ENCODE measurements around the gene LRRN2. TPM values are rescaled to one million over a fixed set of nuclear protein-coding genes. Genes with fewer than 3 reads are reported as not detected.

Gene LRRN2
- total RNA-seq, 1 experiment from 2014 or later = 5.8 TPM

DNA sequence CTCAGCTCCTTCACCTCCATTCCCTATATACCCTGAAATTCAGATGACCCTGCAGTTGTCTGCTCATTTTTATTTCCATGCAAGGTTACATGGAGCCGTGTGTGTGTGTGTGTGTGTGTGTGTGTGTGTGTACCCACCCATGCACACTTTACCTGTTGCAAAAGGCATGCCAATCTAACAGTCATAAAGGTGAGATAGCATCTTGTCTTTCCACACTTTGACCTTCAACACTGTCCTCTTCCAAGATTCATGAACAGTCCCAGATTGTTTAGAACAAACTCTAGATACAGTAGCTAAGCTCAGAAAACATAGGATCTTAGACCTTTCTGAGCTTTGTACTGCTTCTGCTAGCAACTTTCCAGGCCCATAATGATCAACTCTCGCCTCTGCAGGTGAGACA is 9.5 kb downstream of the LRRN2 start:
- Histone ChIP-seq H3K14ac (ENCODE audit: insufficient read depth, low read length) (no peak overlapping the region), H4K91ac (ENCODE audit: insufficient read length, low read depth, low read length) (no peak overlapping the region), H3K9me3 (ENCODE audit: control insufficient read depth, low read depth, low read length) (no peaks in the 10 kb centered on the region), H3K23ac (ENCODE audit: insufficient read length, low read depth, low read length) (no peak overlapping the region), H3K4me1 (ENCODE audit: insufficient read depth, low read length) (no peaks in the 10 kb centered on the region), H3K9ac (ENCODE audit: extremely low read depth, insufficient read length, low read length) (no peak overlapping the region), H3K23me2 (ENCODE audit: insufficient read length, low read depth, low read length, poor library complexity, severe bottlenecking) (no peaks in the 10 kb centered on the region), H3K79me2 (ENCODE audit: insufficient read depth, low read length) (no peaks in the 10 kb centered on the region), H3K56ac (ENCODE audit: insufficient read length, low read depth, low read length) (no peak overlapping the region), H2AK5ac (ENCODE audit: insufficient read length, low read length) (no peak overlapping the region), H2BK5ac (ENCODE audit: insufficient read length, low read length) (no peak overlapping the region), H3K79me1 (ENCODE audit: insufficient read depth, low read depth, low read length, poor library complexity, severe bottlenecking) (no peaks in the 10 kb centered on the region), H4K8ac (replicated peaks; ENCODE audit: insufficient read length, low read depth, low read length) (no peak overlapping the region), H2BK20ac (ENCODE audit: low read depth, low read length, poor library complexity, severe bottlenecking) (no peak overlapping the region), H3K4ac (ENCODE audit: low read depth, low read length) (no peak overlapping the region), H3K18ac (ENCODE audit: insufficient read length, low read depth, low read length) (no peak overlapping the region), H2BK15ac (ENCODE audit: low read depth, low read length) (no peak overlapping the region), H3K4me2 (ENCODE audit: insufficient read depth, insufficient read length, low read length) (no peak overlapping the region), H3K27ac (ENCODE audit: insufficient read length, low read depth, low read length) (no peak overlapping the region), H4K5ac (ENCODE audit: insufficient read length, low read depth, low read length) (no peak overlapping the region), H2BK120ac (ENCODE audit: low read depth, low read length, poor library complexity, severe bottlenecking) (no peak overlapping the region), H4K20me1 (ENCODE audit: control insufficient read depth, insufficient read depth, insufficient read length) (no peaks in the 10 kb centered on the region), H2AFZ (ENCODE audit: low read length) (no peak overlapping the region), H2BK12ac (ENCODE audit: insufficient read length, low read depth, low read length) (no peak overlapping the region), H3K27me3 (ENCODE audit: insufficient read depth, low read length) (no peaks in the 10 kb centered on the region), H3T11ph (ENCODE audit: low read length) (no peak overlapping the region)
- TF ChIP-seq, protein P1, sequence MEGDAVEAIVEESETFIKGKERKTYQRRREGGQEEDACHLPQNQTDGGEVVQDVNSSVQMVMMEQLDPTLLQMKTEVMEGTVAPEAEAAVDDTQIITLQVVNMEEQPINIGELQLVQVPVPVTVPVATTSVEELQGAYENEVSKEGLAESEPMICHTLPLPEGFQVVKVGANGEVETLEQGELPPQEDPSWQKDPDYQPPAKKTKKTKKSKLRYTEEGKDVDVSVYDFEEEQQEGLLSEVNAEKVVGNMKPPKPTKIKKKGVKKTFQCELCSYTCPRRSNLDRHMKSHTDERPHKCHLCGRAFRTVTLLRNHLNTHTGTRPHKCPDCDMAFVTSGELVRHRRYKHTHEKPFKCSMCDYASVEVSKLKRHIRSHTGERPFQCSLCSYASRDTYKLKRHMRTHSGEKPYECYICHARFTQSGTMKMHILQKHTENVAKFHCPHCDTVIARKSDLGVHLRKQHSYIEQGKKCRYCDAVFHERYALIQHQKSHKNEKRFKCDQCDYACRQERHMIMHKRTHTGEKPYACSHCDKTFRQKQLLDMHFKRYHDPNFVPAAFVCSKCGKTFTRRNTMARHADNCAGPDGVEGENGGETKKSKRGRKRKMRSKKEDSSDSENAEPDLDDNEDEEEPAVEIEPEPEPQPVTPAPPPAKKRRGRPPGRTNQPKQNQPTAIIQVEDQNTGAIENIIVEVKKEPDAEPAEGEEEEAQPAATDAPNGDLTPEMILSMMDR (conservative IDR thresholded peaks at IDR 0.05) = no peak
- Mint-ChIP-seq H3K9me3 (no peaks in the 10 kb centered on the region), H3K4me3 (no peak overlapping the region), H3K27me3 (ENCODE audit: low read depth) (peaks cover 12% of the 10 kb centered on the region), H3K36me3 (ENCODE audit: insufficient read depth in 1 of 3, low read depth in 3 of 3) (no peaks in the 10 kb centered on the region; a peak in 1 of 7 replicates), H3K4me1 (peaks cover 11 to 13% of the 10 kb centered on the region in 2 experiments), H3K27ac (no peak overlapping the region)
- WGBS (ENCODE audit: extremely low coverage, insufficient read length, low lambda C conversion rate) = no CpG with 5 or more reads among the region's 2 CpGs
- no peak for DNase-seq
